Activated CD8-positive, alpha-beta memory T cell treated with anti-CD3 and anti-CD28 coated beads, Interleukin-2, amount 50 U/mL, for 24 hours (primary cell): ENCODE measurements around the gene SDHD.
"Not testable (repeated sequence)": the region's sequence is repeated elsewhere in the genome, so short reads cannot be mapped to it uniquely, and the experiment has no call there.

Source experiments
- DNase-seq: peaks from one replicate; pipeline ENCODE4 v3.0.0-alpha.2; 2020; ENCODE audit errors: extremely low read depth

Gene SDHD

DNA sequence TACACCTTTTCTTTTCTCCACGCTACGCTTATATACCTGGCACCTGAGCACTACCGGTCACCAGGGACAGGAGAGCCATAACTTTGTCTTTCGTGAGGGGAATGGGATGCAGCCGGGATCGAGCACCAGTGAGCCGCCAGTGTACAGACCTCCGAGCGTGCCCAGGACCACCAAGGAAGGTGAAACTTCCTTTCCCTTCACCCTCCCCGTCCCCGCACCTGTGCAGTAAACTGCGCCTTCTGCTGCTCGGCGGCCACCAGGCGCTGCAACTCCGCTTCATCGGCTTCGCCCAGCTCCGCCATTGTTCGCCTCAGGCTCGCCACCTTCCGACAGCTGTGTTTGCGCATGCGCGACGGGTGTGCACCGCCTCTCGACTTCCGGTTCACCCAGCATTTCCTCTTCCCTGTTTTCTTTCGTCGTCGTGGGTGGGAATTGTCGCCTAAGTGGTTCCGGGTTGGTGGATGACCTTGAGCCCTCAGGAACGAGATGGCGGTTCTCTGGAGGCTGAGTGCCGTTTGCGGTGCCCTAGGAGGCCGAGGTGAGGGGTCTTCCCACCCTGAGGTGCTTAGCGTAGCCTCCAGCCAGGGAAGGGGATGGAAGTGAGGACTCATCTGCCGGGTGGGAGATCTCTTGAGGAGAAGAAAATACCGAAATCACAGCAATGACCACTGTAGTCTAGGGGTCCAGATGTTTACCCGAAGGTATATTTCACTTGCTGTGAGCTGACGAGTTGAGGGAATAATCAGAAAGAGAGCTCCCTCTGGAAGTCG, at the start of gene SDHD, which contains the start of gene TIMM8B:
TSS of gene SDHD (plus strand) at position 452 of the 770 bp plus-strand sequence. CDS start at position 487, 35 bp downstream.
TSS of gene TIMM8B (minus strand) at position 335 of the 770 bp plus-strand sequence. CDS start at position 302, 33 bp downstream.
- DNase-seq, result peak; percentile 90

DNA sequence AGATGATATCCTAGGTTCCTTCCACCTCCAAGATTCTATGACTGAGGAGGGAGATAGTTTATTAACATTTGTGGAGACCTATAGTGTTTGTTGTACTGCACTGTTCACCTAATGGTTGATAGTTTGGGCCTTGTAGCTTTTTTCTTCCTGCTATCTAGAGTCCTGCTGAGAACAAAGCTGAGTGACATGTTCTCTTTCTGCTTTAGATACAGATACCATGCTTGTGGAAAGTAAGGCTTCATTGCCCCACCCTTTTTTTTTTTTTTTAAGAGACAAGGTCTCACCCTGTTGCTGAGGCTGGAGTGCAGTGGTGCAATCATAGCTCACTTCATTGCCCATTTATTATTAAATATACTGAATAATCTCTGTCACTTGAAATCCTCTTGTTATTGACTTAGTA, 49.1 kb upstream of the SDHD start:
- no peak for DNase-seq

DNA sequence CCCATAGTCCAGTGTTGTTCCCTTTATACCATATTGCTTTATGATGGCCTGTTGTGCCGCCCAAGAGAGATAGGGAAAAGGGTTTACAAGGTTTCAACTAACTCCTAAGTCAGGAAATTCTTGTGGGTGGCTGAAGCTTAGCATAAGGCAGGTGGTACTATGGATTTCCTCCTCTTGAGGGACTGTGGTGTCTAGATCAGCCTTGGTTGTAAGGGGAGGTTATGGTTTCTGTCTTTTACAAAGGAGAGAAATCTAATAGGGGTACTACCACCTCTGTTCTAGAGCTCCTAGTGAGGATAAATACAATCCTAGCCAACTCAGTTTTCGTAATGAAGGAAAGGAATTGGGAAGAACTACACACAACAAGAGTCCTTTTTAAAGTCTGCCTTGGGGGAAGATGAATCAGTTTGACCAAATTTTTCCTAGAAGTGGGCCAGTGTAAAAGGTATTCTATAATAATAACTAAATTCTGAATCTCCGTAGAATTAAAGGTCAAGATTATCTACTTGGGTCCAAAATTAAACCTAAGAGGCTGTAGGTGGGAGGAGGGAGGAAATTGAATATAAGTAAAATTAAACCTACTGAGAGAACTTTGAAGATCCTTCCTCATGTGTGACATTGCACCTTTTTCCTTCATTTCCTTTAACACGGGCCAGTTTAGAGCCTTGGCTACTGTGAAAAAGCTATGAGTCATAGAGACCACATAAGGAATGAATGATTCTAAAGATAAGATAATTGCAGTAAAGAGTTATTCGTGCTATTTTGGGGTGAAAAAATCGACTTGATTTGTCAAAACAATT, 44.3 kb upstream of the SDHD start:
- no peak for DNase-seq

DNA sequence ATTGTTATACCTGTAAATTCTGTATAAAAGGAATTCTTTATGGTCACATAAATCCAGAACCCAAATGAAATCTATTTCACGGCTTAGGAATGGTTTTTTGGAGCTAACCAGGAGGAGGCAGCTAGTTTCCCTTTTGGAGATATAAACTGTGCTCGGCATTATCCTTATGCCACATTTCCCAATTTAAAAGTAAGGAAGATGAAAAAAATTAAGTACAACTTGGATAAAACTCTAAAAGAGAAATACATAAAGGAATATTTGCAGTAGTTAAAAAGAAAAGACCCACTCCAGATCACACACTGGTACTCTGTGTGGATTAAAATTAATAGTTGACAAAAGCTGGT, 43.7 kb upstream of the SDHD start:
- no peak for DNase-seq

DNA sequence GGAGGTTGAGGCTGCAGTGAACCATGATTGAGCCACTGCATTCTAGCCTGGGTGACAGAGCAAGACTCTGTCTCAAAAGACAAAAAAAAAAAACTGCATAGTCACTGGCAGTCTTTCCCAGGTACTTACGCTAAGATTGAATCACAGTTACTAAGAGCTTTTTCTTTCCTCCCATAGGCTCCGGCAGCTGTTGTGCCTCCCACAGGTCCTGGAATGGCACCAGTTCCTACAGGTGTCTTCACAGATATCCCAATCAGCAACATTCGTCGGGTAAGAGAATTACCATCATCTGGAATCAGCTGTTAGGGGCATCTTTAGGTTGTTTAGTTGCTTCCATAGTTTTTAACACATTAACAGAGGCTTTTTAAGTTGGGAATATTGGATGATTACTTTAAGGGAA, 41.7 kb upstream of the SDHD start:
- no peak for DNase-seq

DNA sequence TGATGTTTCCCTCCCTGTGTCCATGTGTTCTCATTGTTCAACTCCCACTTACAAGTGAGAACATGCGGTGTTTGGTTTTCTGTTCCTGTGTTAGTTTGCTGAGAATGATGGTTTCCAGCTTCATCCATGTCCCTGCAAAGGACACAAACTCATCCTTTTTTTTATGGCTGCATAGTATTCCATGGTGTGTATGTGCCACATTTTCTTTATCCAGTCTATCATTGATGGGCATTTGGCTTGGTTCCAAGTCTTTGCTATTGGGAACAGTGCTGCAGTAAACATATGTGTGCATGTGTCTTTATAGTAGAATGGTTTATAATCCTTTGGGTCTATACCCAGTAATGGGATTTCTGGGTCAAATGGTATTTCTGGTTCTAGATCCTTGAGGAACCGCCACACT, 40.0 kb upstream of the SDHD start:
- not testable (repeated sequence) for DNase-seq

DNA sequence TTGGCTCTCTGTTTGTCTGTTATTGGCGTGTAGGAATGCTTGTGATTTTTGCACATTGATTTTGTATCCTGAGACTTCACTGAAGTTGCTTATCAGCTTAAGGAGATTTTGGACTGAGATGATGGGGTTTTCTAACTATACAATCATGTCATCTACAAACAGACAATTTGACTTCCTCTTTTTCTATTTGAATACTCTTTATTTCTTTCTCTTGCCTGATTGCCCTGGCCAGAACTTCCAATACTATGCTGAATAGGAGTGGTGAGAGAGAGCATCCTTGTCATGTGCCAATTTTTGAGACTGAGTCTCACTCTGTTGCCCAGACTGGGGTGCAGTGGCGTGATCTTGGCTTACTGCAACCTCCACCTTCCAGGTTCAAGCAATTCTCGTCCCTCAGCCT, 38.4 kb upstream of the SDHD start:
- not testable (repeated sequence) for DNase-seq

DNA sequence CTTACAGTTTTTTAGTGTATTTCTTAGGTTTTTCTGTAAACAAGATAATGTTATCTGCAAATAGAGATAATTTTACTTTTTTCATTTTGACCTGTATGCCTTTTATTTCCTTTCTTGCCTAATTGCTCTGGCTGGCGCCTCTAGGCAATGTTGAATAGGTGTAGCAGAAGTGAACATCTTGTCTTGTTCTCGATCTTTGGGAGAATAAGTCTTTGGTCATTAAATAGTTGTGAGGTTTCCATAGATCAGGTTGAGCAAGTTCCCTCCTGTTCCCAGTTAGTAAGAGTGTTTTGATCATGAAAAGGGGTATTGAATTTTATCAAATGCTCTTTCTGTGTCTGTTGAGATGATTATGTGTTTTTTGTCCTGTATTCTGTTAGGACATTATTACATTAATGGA, 36.9 kb upstream of the SDHD start:
- DNase-seq, result no peak

DNA sequence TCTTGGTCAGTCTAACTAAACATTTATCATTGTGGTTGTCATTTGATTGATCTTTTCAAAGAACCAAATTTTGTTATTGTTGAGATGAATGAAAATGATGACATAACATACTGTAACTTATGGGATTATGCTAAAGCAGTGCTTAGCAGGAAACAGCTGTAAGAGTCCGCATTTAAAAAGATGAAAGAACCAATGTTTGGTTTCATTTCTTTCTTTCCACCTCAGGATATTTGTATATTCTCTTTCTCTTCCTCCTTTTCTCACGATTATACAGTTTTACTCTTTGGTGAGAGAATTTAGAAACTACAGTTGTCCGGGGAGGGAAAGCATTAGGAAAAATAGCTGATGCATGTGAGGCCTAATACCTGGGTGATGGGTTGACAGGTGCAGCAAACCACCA, 36.0 kb upstream of the SDHD start:
- DNase-seq, result no peak

DNA sequence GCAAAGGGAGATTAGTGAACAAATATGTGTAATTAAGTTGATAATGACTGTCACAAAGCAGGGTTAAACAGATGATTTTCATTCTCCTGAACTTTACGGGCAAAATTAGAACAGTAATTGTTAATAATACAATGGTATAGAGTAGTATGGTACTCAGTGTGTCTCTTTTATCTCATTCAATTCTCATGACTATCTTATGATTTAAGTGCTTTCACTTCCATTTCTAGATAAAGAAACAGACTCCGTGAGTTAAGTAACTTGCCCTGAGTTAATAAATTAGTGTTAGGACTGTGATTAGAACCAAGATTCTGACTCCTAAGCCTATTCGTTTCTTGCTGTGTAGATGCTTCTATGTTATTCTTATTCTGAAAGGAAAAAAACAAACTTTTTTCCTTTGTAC, 34.9 kb upstream of the SDHD start:
- DNase-seq, result no peak

DNA sequence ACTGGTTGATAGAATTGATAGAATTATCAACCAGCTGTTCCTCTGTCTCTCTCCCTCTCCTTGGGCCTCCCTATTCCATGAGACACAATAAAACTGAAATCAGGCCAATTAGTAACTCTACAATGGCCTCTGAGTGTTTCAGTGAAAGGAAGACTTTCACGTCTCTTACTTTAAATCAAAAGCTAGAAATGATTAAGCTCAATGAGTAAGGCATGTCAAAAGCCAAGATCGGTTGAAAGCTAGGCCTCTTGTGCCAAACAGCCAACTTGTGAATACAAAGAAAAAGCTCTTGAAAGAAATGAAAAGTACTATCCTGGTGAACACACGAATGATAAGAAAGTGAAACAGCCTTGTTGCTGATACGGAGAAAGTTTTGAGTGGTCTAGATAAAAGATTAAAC, 29.5 kb upstream of the SDHD start:
- no peak for DNase-seq

DNA sequence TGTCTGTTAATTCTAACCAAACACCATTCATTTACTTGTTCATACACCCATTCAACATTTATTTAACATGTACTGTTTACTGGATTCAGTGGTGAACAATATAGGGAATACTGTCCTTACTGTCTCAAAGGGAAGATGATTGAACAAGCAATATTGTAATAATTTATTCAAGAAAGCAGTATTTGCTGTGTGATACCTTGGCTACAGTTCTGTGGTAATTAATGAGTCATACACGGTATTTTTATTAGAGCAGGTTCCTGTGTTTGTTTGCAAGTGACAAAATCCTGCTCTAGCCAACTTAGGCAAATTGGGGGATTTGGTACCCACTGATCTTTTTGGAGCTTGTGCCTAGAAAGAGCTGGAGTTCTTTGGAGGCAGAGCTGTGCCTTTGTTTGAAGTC, 28.6 kb upstream of the SDHD start:
- DNase-seq, result no peak

DNA sequence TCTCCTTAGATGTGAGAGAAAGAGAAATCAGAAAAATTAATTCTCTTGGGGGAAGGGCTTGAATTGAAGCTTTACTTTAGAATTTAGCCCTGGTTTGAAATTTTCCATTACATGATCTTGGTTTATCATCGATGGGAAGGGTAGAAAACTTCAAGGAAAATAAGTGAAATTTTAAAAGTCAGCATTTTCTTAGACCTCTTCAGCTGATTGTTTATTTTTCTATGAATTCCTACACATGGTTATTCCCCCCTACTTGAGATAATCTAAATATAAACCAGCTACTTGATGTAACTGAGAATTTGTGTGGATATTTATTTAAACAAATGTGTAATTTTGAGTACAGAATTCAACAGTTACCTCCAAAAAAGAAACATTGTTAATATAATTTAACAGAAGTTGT, 23.8 kb upstream of the SDHD start:
- no peak for DNase-seq

DNA sequence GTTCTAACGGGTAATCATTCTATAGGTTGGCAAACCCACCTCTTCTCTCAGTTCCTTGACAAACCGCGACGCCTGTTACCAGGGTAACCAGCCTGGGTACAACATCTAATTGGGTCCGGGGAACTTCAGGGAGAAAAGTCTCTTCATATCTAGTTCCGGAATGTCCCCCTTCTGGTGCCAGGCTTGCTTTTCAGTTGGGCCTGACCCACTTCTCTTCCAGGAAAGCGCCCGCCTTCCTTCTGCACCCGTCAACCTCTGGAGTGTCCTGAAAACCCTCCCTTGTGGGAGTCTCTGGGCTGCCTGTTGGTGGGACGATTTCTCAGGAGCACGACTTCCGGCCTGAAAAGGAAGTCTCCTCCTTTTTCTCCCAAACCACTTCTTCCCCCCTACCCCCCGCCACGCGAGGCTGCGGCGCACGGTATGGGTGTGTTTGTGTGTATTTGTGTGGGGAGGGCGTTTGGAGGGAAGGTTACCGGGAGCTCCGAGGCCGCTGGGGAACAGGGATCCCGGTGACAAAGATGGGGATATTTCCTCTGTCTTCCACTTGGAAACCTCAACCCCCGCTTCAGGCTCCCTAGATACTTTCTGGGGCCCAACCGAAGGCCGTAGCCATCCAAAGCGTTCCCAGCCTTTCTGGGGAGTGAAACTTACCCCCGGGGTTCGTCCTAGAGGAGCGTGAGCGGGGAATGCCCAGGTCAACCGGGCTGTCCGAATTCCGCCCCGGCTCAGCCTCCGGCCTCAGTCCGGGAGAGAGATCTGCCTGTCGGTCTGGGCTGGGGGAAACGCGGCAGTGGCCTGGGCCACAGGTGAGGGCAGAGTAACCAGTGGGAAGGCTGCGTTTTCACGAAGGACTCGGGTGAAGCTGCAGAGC, 12.5 kb upstream of the SDHD start, which contains the start of the genes NKAPD1 and PIH1D2:
TSS of gene NKAPD1 (plus strand) at position 359 of the 871 bp plus-strand sequence. CDS start 1,276 bp downstream, outside the sequence.
TSS of gene PIH1D2 (minus strand) at position 77 of the 871 bp plus-strand sequence. CDS start 843 bp downstream, outside the sequence.
- peak; percentile 63 for DNase-seq

DNA sequence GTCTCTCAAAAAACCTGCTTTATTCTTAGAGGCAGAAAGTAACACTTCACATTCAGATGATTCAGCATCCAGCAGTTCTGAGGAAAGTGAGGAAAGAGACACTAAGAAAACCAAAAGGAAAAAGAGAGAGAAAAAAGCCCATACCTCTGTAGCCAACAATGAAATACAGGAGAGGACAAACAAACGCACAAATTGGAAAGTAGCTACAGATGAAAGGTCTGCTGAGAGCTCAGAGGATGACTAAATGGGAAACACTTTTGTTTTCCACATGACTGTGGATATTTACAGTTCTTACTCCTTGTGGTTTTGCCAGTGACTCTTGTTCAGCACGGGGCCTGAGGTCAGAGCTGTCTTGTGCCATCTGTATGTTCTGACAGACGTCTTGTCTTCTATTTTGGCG, 3.9 kb upstream of the SDHD start:
- no peak for DNase-seq

DNA sequence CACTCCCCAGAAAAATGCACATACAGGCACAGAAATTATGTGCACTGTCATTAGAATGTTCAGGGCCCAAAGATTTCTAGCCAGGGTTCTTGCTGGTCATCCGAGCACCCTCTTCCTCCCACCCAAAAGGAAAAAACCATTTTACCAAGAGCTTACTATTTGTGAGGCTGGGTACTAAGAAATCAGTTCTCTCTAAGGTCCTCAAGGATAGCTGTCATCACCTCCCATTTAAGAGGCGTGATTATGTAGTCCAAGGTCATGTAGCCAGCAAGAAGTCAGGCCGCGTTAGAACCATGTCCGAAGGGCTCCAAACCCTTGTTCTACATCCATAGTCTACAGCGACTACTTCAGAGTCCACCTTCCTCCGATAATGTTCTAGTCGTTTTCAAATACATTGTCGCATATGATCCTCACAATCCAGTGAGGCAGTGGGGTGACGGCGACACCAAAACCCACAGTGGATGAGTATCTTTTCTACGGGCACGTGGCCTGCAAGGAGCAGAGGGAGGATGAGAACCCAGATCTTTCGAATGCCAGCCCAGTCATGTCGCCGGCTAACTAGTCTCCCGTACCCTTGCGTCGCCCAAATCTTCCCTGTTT, 751 bp upstream of the SDHD start:
- no peak for DNase-seq

DNA sequence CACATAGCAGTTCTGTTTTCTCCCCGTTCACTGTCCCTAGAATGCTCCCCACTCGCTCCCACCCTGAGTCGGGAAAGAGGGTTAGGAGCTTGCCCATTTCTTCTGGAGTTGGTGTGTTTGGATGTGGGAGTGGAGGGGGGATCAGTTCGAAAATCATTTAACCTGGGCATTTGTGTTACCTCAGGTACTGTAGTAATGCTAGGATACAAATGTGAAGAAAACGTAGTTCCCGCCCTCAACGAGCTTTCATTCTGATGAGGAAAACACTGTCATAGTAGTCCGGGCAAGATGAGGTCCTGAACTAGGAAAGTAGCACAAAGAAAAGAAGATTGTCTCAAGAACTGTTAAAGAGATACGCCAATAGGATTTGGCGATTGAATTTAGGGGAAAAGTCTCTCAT, 539 bp downstream of the SDHD start:
- DNase-seq, result no peak

DNA sequence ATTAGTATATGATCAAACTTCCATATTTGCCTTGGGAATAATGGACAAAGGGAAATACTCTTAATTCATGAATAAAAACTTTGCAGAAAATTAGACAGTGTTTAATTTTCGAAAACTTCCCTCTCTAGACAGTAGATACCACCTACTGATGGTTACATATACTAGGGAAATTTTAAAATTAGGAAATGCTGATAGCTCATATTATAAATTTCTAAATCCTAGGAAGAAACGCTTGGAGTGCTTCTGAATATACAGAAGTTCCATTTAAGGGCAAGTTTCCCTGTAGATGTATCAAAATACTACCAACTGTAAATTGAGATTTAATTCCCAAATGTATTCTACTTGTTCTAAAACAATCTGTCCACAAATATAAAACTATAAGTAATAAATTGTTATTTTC, 8.6 kb downstream of the SDHD start:
- not testable (repeated sequence) for DNase-seq

DNA sequence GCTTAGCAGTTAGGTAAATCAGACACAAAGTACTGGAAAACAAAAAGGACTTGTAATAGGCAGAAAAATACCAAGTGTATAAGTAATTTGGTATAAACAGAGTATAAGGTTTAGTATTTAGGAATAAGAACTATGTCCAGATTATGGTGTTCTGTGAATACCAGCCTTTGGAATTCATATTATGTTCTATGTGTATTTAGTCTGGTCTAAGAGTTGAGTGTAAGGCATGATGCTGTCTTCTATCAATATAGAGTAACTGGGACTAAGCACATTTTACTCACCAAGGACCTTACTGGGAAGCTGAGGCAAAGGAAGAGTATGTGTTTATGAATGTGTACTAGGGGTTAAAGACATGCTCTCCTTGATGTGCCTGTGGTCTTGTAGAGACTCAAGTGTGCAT, 9.5 kb downstream of the SDHD start:
- DNase-seq, result no peak

DNA sequence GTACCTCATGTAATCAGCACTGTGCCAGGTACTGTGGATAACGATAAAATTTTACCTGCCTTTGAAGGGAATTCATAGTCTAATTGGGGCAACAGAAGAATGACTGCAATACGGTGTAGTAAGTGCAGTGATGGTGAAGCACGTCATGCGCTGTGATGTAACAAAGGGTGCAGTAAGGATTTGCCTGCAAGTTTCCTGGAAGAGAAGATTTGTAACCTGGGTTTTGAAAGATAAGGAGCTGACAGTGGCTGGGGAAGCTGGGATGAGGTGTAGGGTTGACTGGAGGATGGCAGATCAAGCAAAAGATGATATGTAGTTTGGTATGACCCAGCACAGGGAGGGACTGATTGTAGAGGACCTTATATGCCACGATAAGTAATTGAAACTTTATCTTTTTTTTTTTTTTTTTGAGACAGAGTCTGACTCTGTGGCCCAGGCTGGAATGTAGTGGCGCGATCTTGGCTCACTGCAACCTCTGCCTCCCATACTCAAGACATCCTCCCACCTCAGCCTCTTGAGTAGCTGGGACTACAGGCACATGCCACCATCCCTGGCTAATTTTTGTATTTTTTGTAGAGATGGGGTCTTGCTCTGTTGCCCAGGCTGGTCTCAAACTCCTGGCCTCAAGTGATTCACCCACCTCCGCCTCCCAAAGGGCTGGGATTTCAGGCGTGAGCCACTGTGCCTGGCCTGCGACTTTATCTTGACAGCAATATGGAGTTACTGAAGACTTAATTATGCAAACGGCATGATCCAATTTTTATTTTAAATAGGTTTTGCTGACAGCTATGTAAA, 11.3 kb downstream of the SDHD start:
- no peak for DNase-seq

DNA sequence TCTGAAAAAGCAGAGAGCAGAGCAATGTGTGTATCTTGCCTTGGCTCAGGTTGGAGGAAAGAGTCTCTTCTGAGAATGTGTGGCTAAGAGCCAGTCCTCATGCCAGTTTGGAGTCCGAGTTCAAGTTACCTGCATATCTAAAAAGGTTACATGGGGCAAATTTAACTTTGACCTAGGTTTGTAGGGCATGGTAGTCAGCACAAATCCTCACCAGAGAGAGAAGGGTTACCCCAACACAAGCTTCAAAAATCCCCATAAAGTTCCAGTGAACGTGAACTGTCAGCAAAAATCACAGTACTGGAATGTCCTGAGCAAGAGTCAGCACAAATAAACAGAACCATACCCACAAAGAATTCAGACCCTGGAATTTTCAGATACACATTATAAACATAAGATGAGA, 13.8 kb downstream of the SDHD start:
- DNase-seq, result no peak
